SK-N-SH treated with all-trans-retinoic acid at 6 μM for 48 hours (cell line): ENCODE measurements around the gene DDX53.

Source experiments
- ATAC-seq: fragments of 200-7000 bp; cut with Tn5 transposase; 3 replicates; pipeline ENCODE4 v1.9.1; 2020; ENCODE audit warnings: mild to moderate bottlenecking, moderate library complexity
- CSDC2 ChIP-seq: fragments of 250-450 bp; sonication (Bioruptor Pico); IDR thresholded peaks from 2 replicates; pipeline ENCODE4 v1.5.0; 2020; ENCODE audit warnings: mild to moderate bottlenecking, moderate library complexity
- ESRRG ChIP-seq: fragments of 250-450 bp; sonication (Bioruptor Pico); IDR thresholded peaks from 2 replicates; pipeline ENCODE4 v1.6.1; 2021; ENCODE audit warnings: mild to moderate bottlenecking
- GLIS3 ChIP-seq: fragments of 250-450 bp; sonication (Bioruptor Pico); IDR thresholded peaks from 2 replicates; pipeline ENCODE4 v1.5.0; 2020; ENCODE audit warnings: mild to moderate bottlenecking, moderate library complexity
- ISL1 ChIP-seq: fragments of 250-450 bp; sonication (Bioruptor Pico); IDR thresholded peaks from 2 replicates; pipeline ENCODE4 v2.1.2; 2022; ENCODE audit warnings: mild to moderate bottlenecking, moderate library complexity
- PPARA ChIP-seq: fragments of 250-450 bp; sonication (Bioruptor Pico); IDR thresholded peaks from 2 replicates; pipeline ENCODE4 v1.5.0; 2020; ENCODE audit warnings: mild to moderate bottlenecking, borderline replicate concordance
- RARB ChIP-seq: fragments of 250-450 bp; sonication (Bioruptor Pico); IDR thresholded peaks from 2 replicates; pipeline ENCODE4 v1.8.0; 2021; ENCODE audit warnings: mild to moderate bottlenecking, moderate library complexity
- SNAI2 ChIP-seq: fragments of 250-450 bp; sonication (Bioruptor Pico); IDR thresholded peaks from 2 replicates; pipeline ENCODE4 v1.5.0; 2020; ENCODE audit warnings: mild to moderate bottlenecking, moderate library complexity
- TOX ChIP-seq: fragments of 250-450 bp; sonication (Bioruptor Pico); IDR thresholded peaks from 2 replicates; pipeline ENCODE4 v1.8.0; 2021; ENCODE audit warnings: mild to moderate bottlenecking, moderate library complexity, borderline replicate concordance
- ZC3H10 ChIP-seq: fragments of 250-450 bp; sonication (Bioruptor Pico); IDR thresholded peaks from 2 replicates; pipeline ENCODE4 v1.5.1; 2021; ENCODE audit warnings: mild to moderate bottlenecking, moderate library complexity
- ZFP30 ChIP-seq: fragments of 450-650 bp; formaldehyde crosslinking; IDR thresholded peaks from 2 replicates; pipeline ENCODE4 v1.5.0; 2022; ENCODE audit warnings: mild to moderate bottlenecking, moderate library complexity
- ZNF565 ChIP-seq: fragments of 450-650 bp; formaldehyde crosslinking; conservative IDR thresholded peaks from 2 replicates; pipeline ENCODE4 v1.5.0; 2020; ENCODE audit warnings: low read depth, mild to moderate bottlenecking, moderate library complexity
- ZNF70 ChIP-seq: fragments of 450-650 bp; formaldehyde crosslinking; IDR thresholded peaks from 2 replicates; pipeline ENCODE4 v1.5.0; 2020; ENCODE audit warnings: mild to moderate bottlenecking, moderate library complexity
- ZNF8 ChIP-seq: fragments of 450-650 bp; formaldehyde crosslinking; IDR thresholded peaks from 2 replicates; pipeline ENCODE4 v1.5.0; 2020; ENCODE audit warnings: mild to moderate bottlenecking, moderate library complexity
- TF ChIP-seq, protein P1 (sequence below): fragments of 250-450 bp; sonication (Bioruptor Pico); IDR thresholded peaks from 2 replicates; pipeline ENCODE4 v1.5.1; 2020; ENCODE audit warnings: low read depth, mild to moderate bottlenecking, moderate library complexity
- TF ChIP-seq, protein P2 (sequence below): fragments of 250-450 bp; sonication (Bioruptor Pico); IDR thresholded peaks from 2 replicates; pipeline ENCODE4 v1.8.0; 2020; ENCODE audit warnings: mild to moderate bottlenecking, moderate library complexity, borderline replicate concordance
- TF ChIP-seq, protein P3 (sequence below): fragments of 250-450 bp; sonication (Bioruptor Pico); IDR thresholded peaks from 2 replicates; pipeline ENCODE4 v1.8.0; 2021; ENCODE audit warnings: low read depth, mild to moderate bottlenecking, moderate library complexity, borderline replicate concordance
- TF ChIP-seq, protein P4 (sequence below): fragments of 250-450 bp; sonication (Bioruptor Pico); IDR thresholded peaks from 2 replicates; pipeline ENCODE4 v1.5.1; 2021; ENCODE audit warnings: mild to moderate bottlenecking, moderate library complexity
- TF ChIP-seq, protein P5 (sequence below): fragments of 250-450 bp; sonication (Bioruptor Pico); IDR thresholded peaks from 2 replicates; pipeline ENCODE4 v1.5.0; 2020; ENCODE audit warnings: mild to moderate bottlenecking, moderate library complexity

Gene DDX53

DNA sequence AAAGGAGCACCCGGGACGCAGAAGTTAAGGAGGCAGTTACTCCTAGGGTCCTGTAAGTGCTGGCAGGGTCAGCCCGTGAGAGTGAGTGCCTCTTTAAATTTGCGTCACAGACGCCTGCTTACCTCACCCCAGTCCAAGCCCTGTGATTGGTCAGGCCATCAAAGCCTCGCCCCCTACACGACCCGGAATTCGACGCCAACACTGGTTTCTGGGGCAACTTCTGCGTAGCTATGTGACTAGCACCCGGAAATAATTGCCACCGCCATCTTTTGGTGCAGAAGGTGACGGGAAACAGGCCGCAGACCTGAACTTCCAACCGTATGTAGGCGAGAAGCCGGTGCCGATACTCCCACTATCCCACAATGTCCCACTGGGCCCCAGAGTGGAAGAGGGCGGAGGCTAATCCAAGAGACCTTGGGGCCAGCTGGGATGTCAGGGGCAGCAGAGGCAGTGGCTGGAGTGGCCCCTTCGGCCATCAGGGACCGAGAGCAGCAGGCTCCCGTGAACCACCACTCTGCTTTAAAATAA, at the start of gene DDX53:
Gene DDX53 (plus strand): TSS at position 265 of the 528 bp plus-strand sequence. CDS start 98 bp downstream, at position 363.
- TF ChIP-seq, protein P1, sequence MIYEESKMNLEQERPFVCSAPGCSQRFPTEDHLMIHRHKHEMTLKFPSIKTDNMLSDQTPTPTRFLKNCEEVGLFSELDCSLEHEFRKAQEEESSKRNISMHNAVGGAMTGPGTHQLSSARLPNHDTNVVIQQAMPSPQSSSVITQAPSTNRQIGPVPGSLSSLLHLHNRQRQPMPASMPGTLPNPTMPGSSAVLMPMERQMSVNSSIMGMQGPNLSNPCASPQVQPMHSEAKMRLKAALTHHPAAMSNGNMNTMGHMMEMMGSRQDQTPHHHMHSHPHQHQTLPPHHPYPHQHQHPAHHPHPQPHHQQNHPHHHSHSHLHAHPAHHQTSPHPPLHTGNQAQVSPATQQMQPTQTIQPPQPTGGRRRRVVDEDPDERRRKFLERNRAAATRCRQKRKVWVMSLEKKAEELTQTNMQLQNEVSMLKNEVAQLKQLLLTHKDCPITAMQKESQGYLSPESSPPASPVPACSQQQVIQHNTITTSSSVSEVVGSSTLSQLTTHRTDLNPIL: no peak
- no peak for TF ChIP-seq ZNF70
- TF ChIP-seq, protein P2, sequence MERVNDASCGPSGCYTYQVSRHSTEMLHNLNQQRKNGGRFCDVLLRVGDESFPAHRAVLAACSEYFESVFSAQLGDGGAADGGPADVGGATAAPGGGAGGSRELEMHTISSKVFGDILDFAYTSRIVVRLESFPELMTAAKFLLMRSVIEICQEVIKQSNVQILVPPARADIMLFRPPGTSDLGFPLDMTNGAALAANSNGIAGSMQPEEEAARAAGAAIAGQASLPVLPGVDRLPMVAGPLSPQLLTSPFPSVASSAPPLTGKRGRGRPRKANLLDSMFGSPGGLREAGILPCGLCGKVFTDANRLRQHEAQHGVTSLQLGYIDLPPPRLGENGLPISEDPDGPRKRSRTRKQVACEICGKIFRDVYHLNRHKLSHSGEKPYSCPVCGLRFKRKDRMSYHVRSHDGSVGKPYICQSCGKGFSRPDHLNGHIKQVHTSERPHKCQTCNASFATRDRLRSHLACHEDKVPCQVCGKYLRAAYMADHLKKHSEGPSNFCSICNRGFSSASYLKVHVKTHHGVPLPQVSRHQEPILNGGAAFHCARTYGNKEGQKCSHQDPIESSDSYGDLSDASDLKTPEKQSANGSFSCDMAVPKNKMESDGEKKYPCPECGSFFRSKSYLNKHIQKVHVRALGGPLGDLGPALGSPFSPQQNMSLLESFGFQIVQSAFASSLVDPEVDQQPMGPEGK: no peak
- TF ChIP-seq CSDC2 (CRISPR knock-in tag): no peak
- no peak for TF ChIP-seq PPARA (CRISPR knock-in tag)
- TF ChIP-seq ZNF8: no peak
- TF ChIP-seq ZFP30 (CRISPR knock-in tag): no peak
- TF ChIP-seq, all 23 proteins: peak for 0
- ATAC-seq: peak; percentile 70

DNA sequence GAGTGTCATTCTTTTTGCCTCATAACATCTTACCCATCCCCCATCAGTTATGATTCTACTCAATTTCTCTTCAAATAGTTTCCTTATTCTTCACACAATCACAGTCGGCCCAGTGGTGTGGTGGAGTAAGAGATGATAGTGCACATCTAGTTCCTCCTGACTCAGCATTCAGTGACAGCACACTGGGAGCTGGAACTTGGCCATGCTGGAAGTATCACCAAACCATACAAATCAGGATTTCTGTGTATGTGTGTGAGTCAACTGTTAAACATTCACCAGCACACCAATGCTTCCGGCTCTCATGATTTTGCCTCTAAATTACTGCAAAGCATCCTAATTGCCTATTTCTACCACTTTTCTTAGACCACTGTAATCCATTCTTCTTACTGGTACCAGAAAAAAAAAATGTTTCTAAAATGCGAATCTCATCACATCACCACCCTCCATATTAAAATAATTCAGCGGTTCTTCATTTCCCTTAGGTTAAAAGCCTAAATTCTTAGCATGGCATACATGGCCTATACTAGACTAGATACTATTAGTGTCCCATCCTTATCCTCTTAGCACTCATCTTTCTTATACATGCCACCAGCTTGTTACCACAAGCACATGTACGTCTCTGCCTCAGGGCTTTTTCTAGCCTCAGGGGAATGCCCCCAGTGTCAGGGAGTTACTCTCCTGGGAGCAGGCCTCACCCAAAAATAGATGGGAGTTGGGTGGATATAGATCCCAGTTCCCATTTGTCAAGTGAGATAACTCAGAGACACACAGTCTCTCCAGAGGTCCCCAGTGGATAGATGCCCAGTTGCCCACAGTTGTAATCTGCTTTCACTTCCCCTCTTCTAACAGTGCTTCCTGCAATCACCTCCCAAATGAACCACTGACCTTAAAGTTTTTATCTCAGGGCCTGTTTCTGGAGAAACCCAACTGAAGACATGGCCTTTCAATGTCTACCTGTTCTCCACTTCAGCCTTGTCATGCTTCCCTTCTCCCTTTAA, 49.2 kb upstream of the DDX53 start:
- no peak for TF ChIP-seq CSDC2 (CRISPR knock-in tag)
- TF ChIP-seq, protein P3, sequence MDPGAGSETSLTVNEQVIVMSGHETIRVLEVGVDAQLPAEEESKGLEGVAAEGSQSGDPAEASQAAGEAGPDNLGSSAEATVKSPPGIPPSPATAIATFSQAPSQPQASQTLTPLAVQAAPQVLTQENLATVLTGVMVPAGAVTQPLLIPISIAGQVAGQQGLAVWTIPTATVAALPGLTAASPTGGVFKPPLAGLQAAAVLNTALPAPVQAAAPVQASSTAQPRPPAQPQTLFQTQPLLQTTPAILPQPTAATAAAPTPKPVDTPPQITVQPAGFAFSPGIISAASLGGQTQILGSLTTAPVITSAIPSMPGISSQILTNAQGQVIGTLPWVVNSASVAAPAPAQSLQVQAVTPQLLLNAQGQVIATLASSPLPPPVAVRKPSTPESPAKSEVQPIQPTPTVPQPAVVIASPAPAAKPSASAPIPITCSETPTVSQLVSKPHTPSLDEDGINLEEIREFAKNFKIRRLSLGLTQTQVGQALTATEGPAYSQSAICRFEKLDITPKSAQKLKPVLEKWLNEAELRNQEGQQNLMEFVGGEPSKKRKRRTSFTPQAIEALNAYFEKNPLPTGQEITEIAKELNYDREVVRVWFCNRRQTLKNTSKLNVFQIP (CRISPR knock-in tag): no peak
- TF ChIP-seq, protein P4, sequence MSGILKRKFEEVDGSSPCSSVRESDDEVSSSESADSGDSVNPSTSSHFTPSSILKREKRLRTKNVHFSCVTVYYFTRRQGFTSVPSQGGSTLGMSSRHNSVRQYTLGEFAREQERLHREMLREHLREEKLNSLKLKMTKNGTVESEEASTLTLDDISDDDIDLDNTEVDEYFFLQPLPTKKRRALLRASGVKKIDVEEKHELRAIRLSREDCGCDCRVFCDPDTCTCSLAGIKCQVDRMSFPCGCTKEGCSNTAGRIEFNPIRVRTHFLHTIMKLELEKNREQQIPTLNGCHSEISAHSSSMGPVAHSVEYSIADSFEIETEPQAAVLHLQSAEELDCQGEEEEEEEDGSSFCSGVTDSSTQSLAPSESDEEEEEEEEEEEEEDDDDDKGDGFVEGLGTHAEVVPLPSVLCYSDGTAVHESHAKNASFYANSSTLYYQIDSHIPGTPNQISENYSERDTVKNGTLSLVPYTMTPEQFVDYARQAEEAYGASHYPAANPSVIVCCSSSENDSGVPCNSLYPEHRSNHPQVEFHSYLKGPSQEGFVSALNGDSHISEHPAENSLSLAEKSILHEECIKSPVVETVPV: no peak
- TF ChIP-seq GLIS3 (CRISPR knock-in tag): no peak
- peak; percentile 44; the same call in 2 of the 3 replicates for ATAC-seq

DNA sequence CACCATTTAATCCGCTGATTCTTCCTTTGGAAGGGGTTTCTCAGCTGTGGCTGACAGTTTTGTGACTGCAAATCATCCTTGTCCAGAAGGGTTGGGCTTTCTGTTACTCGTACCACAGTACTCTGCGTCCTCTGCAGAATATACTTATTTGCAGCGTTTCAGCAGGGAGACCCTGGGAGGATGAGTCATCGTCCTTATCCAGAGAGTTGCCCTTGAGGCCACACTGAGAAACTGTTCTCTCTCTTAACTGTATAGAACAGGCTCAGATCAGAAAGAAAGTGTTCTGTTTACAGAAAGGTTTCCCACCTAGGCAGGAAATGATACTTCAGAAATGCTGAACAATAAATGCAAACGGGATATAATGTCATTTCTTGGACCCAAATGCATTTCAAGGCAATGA, 47.8 kb upstream of the DDX53 start:
- ATAC-seq: peak; percentile 76
- TF ChIP-seq PPARA (CRISPR knock-in tag): no peak
- TF ChIP-seq, protein P4: no peak
- TF ChIP-seq, protein P1: no peak
- no peak for TF ChIP-seq TOX (CRISPR knock-in tag)
- TF ChIP-seq, protein P3 (CRISPR knock-in tag): no peak
- no peak for TF ChIP-seq ZNF565 (CRISPR knock-in tag)
- no peak for TF ChIP-seq ESRRG (CRISPR knock-in tag)
- TF ChIP-seq, protein P5, sequence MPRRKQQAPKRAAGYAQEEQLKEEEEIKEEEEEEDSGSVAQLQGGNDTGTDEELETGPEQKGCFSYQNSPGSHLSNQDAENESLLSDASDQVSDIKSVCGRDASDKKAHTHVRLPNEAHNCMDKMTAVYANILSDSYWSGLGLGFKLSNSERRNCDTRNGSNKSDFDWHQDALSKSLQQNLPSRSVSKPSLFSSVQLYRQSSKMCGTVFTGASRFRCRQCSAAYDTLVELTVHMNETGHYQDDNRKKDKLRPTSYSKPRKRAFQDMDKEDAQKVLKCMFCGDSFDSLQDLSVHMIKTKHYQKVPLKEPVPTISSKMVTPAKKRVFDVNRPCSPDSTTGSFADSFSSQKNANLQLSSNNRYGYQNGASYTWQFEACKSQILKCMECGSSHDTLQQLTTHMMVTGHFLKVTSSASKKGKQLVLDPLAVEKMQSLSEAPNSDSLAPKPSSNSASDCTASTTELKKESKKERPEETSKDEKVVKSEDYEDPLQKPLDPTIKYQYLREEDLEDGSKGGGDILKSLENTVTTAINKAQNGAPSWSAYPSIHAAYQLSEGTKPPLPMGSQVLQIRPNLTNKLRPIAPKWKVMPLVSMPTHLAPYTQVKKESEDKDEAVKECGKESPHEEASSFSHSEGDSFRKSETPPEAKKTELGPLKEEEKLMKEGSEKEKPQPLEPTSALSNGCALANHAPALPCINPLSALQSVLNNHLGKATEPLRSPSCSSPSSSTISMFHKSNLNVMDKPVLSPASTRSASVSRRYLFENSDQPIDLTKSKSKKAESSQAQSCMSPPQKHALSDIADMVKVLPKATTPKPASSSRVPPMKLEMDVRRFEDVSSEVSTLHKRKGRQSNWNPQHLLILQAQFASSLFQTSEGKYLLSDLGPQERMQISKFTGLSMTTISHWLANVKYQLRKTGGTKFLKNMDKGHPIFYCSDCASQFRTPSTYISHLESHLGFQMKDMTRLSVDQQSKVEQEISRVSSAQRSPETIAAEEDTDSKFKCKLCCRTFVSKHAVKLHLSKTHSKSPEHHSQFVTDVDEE (CRISPR knock-in tag): no peak
- no peak for TF ChIP-seq SNAI2 (CRISPR knock-in tag)
- TF ChIP-seq ISL1 (CRISPR knock-in tag): no peak
- no peak for TF ChIP-seq GLIS3 (CRISPR knock-in tag)
- TF ChIP-seq CSDC2 (CRISPR knock-in tag): no peak
- no peak for TF ChIP-seq ZC3H10 (CRISPR knock-in tag)
- no peak for TF ChIP-seq ZNF8
- TF ChIP-seq RARB (CRISPR knock-in tag): no peak
- TF ChIP-seq, all 23 proteins: peak for 0
